ENCODE results near the gene GNAS. TPM values are rescaled to one million over a fixed set of nuclear protein-coding genes. Genes with fewer than 3 reads are reported as not detected.

GNAS gene
- total and polyA plus RNA-seq, 10 donors, result 722 to 854 (median 770) TPM

- H3K27ac ChIP-seq, result no peak overlapping the region
- no peaks in the 10 kb centered on the region for H3K36me3 ChIP-seq
- TF ChIP-seq POLR2AphosphoS5 (IDR thresholded peaks at IDR 0.05) (no peak), CTCF (IDR thresholded peaks at IDR 0.05 in 8 of 11, conservative IDR thresholded peaks at IDR 0.05 in 3 of 11) (no peak), POLR2A (IDR thresholded peaks at IDR 0.05) (no peak)
- WGBS, 5 donors, result 50 to 76% (median 57%) methylated on average over 57 to 58 of the region's 58 CpGs
- H3K27me3 ChIP-seq (replicated peaks in 1 of 7), result peaks cover 2 to 96% (median 35%) of the 10 kb centered on the region in 7 donors
- no peak for DNase-seq
- no peak overlapping the region for H3K4me3 ChIP-seq
- peaks cover 0 to 14% (median 10%) of the 10 kb centered on the region in 6 donors for H3K4me1 ChIP-seq
- no peaks in the 10 kb centered on the region for H3K9me3 ChIP-seq
- intact Hi-C loops (cut with DNase I; ENCODE audit: low total_unique reads), result no loop called here
These were observed 10.8 kb upstream of the GNAS start for GRCh38 chr20:58841539-58842264.

- Histone ChIP-seq H3K4me1 (peaks cover 0 to 14% (median 10%) of the 10 kb centered on the region in 6 donors), H3K4me3 (no peak overlapping the region), H3K27ac (no peak overlapping the region), H3K9me3 (no peaks in the 10 kb centered on the region), H3K36me3 (no peaks in the 10 kb centered on the region), H3K27me3 (replicated peaks in 1 of 7) (peaks cover 2 to 93% (median 35%) of the 10 kb centered on the region in 7 donors)
- TF ChIP-seq CTCF (IDR thresholded peaks at IDR 0.05 in 8 of 11, conservative IDR thresholded peaks at IDR 0.05 in 3 of 11) (no peak), POLR2AphosphoS5 (IDR thresholded peaks at IDR 0.05) (no peak), POLR2A (IDR thresholded peaks at IDR 0.05) (no peak)
- DNase-seq, result no peak
- WGBS, 5 donors, result 49 to 65% (median 52%) methylated on average over 20 of the region's 20 CpGs
- intact Hi-C loops (cut with DNase I; ENCODE audit: low total_unique reads), result no loop called here
These were observed 10.2 kb upstream of the GNAS start for GRCh38 chr20:58842276-58842675.

- H3K4me1 ChIP-seq, result peaks cover 0 to 15% (median 10%) of the 10 kb centered on the region in 6 donors
- intact Hi-C loops (cut with DNase I; ENCODE audit: low total_unique reads), result no loop called here
- no peak overlapping the region for H3K27ac ChIP-seq
- H3K9me3 ChIP-seq, result no peaks in the 10 kb centered on the region
- H3K27me3 ChIP-seq (replicated peaks in 1 of 7), result peaks cover 2 to 84% (median 35%) of the 10 kb centered on the region in 7 donors
- H3K36me3 ChIP-seq, result no peaks in the 10 kb centered on the region
- no peak for DNase-seq
- H3K4me3 ChIP-seq, result no peak overlapping the region
- 40 to 65% (median 44%) methylated on average over 6 of the region's 6 CpGs for WGBS, 5 donors
- TF ChIP-seq POLR2A (IDR thresholded peaks at IDR 0.05) (no peak), POLR2AphosphoS5 (IDR thresholded peaks at IDR 0.05) (no peak), CTCF (IDR thresholded peaks at IDR 0.05 in 8 of 11, conservative IDR thresholded peaks at IDR 0.05 in 3 of 11) (no peak)
These were observed 9.4 kb upstream of the GNAS start for GRCh38 chr20:58843128-58843556.

- peaks cover 0 to 4% (median 0%) of the 10 kb centered on the region in 6 donors for H3K4me1 ChIP-seq
- H3K27ac ChIP-seq, result no peak overlapping the region
- no peak overlapping the region for H3K4me3 ChIP-seq
- no peaks in the 10 kb centered on the region for H3K36me3 ChIP-seq
- no peak for DNase-seq
- no peaks in the 10 kb centered on the region for H3K9me3 ChIP-seq
- peaks cover 2 to 78% (median 19%) of the 10 kb centered on the region in 7 donors for H3K27me3 ChIP-seq (replicated peaks in 1 of 7)
- TF ChIP-seq CTCF (IDR thresholded peaks at IDR 0.05 in 8 of 11, conservative IDR thresholded peaks at IDR 0.05 in 3 of 11), result no peak
- no peak for TF ChIP-seq POLR2A (IDR thresholded peaks at IDR 0.05)
- no peak for TF ChIP-seq POLR2AphosphoS5 (IDR thresholded peaks at IDR 0.05)
- intact Hi-C loops (cut with DNase I; ENCODE audit: low total_unique reads), result no loop called here
- 79 to 89% (median 81%) methylated on average over 3 of the region's 3 CpGs for WGBS, 5 donors
These were observed 6.8 kb upstream of the GNAS start for GRCh38 chr20:58845706-58846105.
